Left hindlimb (tissue), 1 donor: ENCODE measurements around the gene UGT1A3.

Experiments
- DNase-seq: peaks from one replicate; pipeline ENCODE4 v3.0.0-alpha.2; 2018

Gene UGT1A3

DNA sequence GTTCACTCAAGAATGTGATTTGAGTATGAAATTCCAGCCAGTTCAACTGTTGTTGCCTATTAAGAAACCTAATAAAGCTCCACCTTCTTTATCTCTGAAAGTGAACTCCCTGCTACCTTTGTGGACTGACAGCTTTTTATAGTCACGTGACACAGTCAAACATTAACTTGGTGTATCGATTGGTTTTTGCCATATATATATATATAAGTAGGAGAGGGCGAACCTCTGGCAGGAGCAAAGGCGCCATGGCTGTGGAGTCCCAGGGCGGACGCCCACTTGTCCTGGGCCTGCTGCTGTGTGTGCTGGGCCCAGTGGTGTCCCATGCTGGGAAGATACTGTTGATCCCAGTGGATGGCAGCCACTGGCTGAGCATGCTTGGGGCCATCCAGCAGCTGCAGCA lies 31.2 kb downstream of the UGT1A3 start, which contains the start of gene UGT1A1:
Gene UGT1A1, plus strand, starts transcription at position 228 of the 400 bp plus-strand sequence. Its CDS starts 18 bp downstream, at position 246.
- no peak for DNase-seq

DNA sequence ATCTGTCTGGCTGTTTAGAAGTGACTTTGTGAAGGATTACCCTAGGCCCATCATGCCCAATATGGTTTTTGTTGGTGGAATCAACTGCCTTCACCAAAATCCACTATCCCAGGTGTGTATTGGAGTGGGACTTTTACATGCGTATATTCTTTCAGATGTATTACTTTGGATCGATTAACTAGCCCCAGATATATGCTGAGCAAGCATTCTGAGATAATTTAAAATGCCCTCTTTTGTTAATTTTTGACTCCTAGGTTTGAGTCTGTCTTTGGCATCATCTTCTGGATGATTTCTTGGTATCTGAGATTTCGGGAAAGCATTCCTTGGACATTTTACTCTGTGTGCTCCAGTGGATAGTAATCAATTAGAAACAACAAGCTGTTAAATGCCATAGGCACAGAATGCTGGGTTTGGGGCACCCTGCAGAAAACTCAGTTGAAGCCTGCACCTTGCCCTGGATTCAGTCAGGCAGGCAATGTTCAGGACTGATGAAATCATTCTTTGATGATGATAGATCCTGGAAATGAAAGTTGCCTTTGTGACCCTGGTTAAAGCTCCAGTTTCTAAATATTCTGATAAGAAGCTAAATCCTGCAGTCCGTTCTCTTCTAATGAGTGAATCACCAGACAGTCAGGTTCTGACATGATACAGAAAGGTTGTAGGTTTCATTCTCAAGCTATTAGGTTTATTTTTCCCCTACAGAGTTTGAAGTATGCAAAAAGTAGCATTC lies 32.4 kb downstream of the UGT1A3 start:
- no peak for DNase-seq

GRCh38 chr2:233764264-233764663 lies 35.4 kb downstream of the UGT1A3 start:
- DNase-seq = no peak

DNA sequence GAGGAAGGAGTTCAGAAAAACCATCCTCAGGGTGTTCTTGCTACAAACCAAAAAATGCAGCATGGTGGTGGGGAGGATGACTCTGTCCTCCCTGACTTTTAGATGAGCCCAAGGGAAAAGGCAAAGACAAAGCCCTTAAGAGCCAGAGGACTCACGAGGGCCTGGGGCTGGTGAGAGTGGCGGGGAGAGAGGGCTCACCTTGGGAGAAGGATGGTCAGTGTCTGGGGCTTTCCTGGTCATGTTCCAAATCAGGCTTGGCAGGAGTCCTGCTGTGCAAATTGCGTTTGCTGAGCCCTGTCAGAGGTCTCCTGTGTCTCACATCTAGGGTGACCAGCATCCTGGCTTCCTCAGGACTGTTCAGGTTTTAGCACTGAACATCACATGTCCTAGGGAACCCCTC lies 35.9 kb downstream of the UGT1A3 start:
- DNase-seq = no peak

DNA sequence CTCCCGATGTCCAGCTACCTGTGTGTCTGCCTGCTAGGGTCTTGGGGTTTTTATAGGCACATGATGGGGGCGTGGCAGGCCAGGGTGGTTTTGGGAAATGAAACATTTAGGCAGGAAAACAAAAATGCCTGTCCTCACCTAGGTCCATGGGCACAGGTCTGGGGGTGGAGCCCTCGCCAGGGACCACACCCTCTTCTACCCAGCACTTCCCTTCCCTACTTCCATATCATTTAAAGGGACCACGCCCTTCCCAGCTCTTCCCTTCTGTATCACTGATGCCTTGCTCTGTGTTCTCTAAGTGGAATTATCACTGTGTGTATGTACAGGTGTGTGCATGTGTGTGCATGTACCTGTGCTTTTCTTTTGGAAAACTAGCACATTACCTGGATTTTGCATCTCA lies 37.6 kb downstream of the UGT1A3 start:
- DNase-seq = no peak

GRCh38 chr2:233768076-233768475 lies 39.2 kb downstream of the UGT1A3 start:
- no peak for DNase-seq

- DNase-seq = no peak
These were observed 40.4 kb downstream of the UGT1A3 start for GRCh38 chr2:233769260-233769659.

GRCh38 chr2:233772153-233772552 lies 43.3 kb downstream of the UGT1A3 start:
- DNase-seq = no peak

DNA sequence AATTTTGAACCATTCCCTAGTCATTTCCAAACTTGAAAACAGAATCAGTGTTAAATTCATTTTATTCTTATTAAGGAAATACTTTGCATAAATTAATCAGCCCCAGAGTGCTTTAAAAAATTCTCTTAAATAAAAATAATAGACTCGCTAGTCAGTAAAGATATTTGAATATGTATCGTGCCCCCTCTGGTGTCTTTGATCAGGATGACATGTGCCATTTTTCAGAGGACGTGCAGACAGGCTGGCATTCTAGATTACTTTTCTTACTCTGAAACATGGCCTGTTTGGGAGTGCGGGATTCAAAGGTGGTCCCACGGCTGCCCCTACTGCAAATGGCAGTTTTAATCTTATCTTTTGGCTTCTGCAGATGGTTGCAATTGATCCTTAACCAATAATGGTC lies 43.7 kb downstream of the UGT1A3 start:
- DNase-seq = no peak

- DNase-seq = no peak
These were observed 45.0 kb downstream of the UGT1A3 start for GRCh38 chr2:233773854-233774253.

GRCh38 chr2:233775414-233775813 lies 46.6 kb downstream of the UGT1A3 start:
- DNase-seq = no peak

DNA sequence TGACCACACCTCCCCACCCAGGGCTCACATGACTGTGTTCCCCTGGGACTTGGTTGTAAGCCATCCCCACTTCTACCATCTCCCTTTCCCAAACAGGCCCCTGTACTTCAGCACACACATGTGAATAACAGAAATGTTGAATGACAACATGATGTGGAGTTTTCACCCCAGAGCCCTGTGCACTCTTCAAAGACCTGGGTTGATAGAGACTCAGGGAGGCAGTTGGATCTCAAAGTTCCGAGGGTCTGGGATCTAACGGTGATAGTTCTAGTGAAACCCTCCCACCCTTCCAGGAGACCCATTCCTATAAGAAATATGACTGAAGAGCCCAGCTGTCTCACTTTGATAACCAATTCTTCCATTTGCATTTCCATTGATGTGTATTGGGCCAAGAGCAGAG lies 49.2 kb downstream of the UGT1A3 start, which contains the start of gene MROH2A:
Gene MROH2A, plus strand, starts transcription at position 301 of the 400 bp plus-strand sequence. CDS start 1,029 bp downstream, outside the sequence.
- DNase-seq = no peak

GRCh38 chr2:233779722-233780121 lies 50.9 kb downstream of the UGT1A3 start:
- DNase-seq = no peak

DNA sequence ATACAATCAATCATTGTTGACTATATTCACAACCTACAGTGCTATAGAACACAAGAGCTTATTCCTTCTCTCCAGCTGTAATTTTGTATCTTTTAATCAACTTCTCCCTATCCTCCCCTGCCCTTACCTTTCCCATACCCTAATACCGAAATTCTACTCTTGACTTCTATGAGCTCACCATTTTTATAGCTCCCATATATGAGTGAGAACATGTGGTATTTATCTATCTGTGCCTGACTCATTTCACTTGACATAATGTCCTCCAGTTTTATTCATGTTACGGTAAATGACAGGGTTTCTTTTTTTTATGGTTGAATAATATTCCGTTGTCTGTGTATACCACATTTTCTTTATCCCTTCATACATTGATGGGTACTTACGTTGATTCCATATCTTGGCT lies 51.9 kb downstream of the UGT1A3 start:
- no peak for DNase-seq

DNA sequence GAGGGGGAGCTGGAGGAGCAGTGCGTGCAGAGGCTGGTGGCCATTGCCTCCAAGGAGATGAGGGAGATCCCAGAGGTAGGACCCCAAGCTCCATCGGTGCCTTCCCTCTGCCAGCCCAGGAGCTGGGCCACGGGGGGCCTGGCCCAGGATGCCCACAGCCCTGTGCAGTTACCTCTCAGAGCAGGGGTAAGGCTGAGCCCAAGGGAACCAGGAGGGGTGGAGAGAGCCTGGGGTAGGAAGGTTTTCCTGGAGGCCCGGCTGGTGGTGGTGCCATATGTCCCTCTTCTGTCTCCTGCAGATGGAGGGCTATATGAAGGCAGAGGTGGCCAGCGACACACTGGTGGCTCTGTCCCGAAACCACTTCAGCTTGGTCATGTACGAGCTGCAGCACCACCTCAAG lies 60.7 kb downstream of the UGT1A3 start:
- DNase-seq = no peak

- no peak for DNase-seq
These were observed 62.5 kb downstream of the UGT1A3 start for GRCh38 chr2:233791151-233791882.

GRCh38 chr2:233791883-233792329 lies 63.1 kb downstream of the UGT1A3 start:
- no peak for DNase-seq

DNA sequence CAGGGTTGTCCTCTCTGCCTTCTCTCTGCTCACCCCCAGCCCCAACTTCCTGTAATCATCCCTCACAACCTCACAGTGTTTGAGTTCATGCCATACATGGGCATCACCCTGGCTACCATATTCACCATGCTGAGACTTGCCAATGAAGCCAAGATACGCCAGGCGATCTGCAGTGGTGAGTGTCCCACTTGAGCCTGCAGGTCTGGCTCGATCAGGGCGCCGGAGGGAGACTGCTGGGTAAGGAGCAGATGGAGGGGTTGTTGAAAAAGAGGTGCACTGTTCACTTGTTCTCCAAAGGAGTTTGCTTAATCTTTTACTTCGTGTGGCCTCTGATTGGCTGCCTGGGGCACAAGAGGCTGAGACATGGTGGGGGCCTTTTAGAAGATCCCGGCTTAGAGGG lies 63.9 kb downstream of the UGT1A3 start:
- no peak for DNase-seq

GRCh38 chr2:233793465-233794127 lies 64.8 kb downstream of the UGT1A3 start:
- no peak for DNase-seq

GRCh38 chr2:233794128-233794658 lies 65.4 kb downstream of the UGT1A3 start:
- no peak for DNase-seq

- no peak for DNase-seq
These were observed 66.9 kb downstream of the UGT1A3 start for GRCh38 chr2:233795735-233796171.

- DNase-seq = no peak
These were observed 67.4 kb downstream of the UGT1A3 start for GRCh38 chr2:233796254-233796653.
